NCI-H2081 (cell line): ENCODE results near the gene WDR27.
A peak's percentile ranks its signal among the peaks of the same experiment; 100 is the strongest.
"Not testable (repeated sequence)": the region's sequence is repeated elsewhere in the genome, so short reads cannot be mapped to it uniquely, and the experiment has no call there.

Experiments
- DNase-seq, 2 experiments: peaks; one replicate each; lab custom pipeline; 2025; lab: John Stamatoyannopoulos, UW

WDR27 gene

GRCh38 chr6:169661391-169661756 lies 40.5 kb downstream of the WDR27 start:
- DNase-seq: no peak

GRCh38 chr6:169660751-169661390 lies 41.0 kb downstream of the WDR27 start:
- DNase-seq: no peak

- DNase-seq: no peak
These were observed 41.8 kb downstream of the WDR27 start for GRCh38 chr6:169659820-169660610.

GRCh38 chr6:169657284-169657610 lies 44.6 kb downstream of the WDR27 start:
- DNase-seq: no peak

GRCh38 chr6:169656546-169657283 lies 45.1 kb downstream of the WDR27 start:
- no peak for DNase-seq

- DNase-seq: peak; percentile 34 to 52
These were observed 47.0 kb downstream of the WDR27 start for GRCh38 chr6:169654598-169655391.

- no peak for DNase-seq
These were observed 48.1 kb downstream of the WDR27 start for GRCh38 chr6:169653691-169654090.

GRCh38 chr6:169652896-169653295 lies 48.9 kb downstream of the WDR27 start:
- DNase-seq: no peak

GRCh38 chr6:169651498-169651897 lies 50.3 kb downstream of the WDR27 start:
- DNase-seq: no peak

- DNase-seq: no peak
These were observed 50.9 kb downstream of the WDR27 start for GRCh38 chr6:169650959-169651292.

- no peak for DNase-seq
These were observed 51.4 kb downstream of the WDR27 start for GRCh38 chr6:169650241-169650958.

- DNase-seq: no peak
These were observed 53.2 kb downstream of the WDR27 start for GRCh38 chr6:169648617-169649016.

GRCh38 chr6:169648092-169648491 lies 53.7 kb downstream of the WDR27 start:
- DNase-seq: no peak

- no peak for DNase-seq
These were observed 54.2 kb downstream of the WDR27 start for GRCh38 chr6:169647637-169648036.

GRCh38 chr6:169646906-169647567 lies 54.8 kb downstream of the WDR27 start:
- DNase-seq: no peak

- not testable (repeated sequence) for DNase-seq
These were observed 56.4 kb downstream of the WDR27 start for GRCh38 chr6:169645459-169645858.

- no peak for DNase-seq
These were observed 58.3 kb downstream of the WDR27 start for GRCh38 chr6:169643521-169643920.

GRCh38 chr6:169642455-169642854 lies 59.4 kb downstream of the WDR27 start:
- DNase-seq: no peak

GRCh38 chr6:169641461-169642085 lies 60.3 kb downstream of the WDR27 start:
- DNase-seq: no peak

- no peak for DNase-seq
These were observed 60.8 kb downstream of the WDR27 start for GRCh38 chr6:169640983-169641382.
